GM18951 (cell line): ENCODE measurements around the gene SDF4.
"Not testable (repeated sequence)": the region's sequence is repeated elsewhere in the genome, so short reads cannot be mapped to it uniquely, and the experiment has no call there.

Source experiments
- POLR2A ChIP-seq: IDR thresholded peaks from 4 replicates; pipeline ENCODE4 v1.6.1; 2011; ENCODE audit warnings: mild to moderate bottlenecking; ENCODE audit not compliant: insufficient read length, insufficient read depth; ENCODE audit errors: extremely low read depth
- in situ Hi-C: fragments of 300-500 bp; cut with MboI; formaldehyde crosslinking; loops from one replicate; pipeline ENCODE4 v1.12.0; 2022; ENCODE audit warnings: low sequenced_read_pairs, mixed read lengths, inconsistent platforms; ENCODE audit not compliant: unreplicated experiment

SDF4 gene

DNA sequence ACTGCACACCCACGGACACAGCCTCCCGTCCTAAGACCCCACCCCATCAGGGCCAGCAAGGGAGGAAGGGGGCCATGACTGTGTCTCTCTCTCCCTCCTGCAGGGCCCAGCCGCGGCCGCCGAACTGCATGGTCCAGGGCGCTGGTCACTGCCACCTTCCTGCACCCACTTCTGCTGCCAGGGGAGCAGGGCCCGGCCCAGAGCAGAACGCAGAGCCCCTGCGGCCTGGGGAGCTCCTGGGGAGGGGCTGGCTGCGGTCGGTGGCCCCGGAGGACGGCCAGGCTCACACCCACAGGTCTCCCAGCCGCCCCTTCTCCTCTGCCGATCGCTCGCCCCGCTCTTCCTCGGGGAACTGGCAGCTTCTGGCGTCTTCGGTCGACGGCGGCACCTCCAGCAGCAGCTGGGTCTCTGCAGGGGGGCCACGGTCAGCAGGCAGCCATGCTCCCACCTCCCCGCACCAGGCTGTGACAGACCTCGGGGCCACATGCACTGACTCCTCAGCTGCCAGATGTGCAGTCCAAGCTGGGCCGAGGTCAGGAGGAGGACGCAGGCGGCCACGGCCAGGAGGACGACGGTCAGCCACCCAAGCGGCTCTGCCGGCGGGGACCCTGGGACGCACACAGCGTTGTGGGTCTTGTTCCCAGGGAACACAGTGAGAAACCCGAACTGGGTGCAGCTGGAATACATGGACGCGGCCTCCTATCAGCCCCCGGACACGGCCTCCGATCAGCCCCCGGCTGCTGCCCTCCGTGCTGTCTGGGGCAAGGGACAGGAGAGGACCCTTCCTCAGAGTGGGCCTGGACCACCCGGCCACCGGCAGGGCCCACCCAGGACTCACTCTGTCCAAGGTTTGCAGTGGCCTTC lies 28.0 kb downstream of the SDF4 start:
- in situ Hi-C loops, result no loop called here
- no peak for TF ChIP-seq POLR2A

DNA sequence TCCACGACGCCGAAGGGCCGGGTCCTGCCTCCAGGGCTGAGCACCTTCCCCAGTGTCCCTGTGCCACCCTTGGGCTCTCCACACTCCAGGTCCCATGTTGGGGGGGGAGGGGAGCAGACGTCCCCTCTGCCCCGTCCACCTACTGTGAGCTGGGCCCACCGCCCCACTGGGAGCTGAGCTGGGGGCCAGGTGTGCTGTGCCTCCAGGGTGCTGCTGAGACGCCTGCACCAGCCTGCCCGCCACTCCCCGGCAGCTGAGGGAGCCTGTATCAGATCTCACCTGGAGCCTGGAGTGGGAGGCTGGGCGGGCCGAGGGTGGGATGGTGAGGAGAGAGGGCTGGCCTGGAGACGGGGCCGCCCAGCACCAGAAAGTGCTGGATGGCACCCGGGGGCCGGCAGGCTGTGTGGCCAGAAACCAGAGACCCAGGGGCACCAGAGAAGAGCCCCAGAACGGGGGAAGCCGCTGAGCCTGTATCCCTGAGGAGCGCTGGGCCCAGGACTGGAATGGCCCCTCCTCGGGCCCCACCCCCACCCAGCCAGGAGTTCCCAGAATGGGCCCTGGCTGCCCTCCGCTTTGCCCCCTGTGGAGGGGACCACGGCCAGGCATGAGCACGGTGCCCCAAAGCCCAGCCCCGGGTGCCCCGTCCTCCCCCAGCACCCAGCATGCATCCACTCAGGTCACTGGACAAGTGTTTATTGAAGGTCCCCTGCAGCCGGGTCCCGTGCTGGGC lies 28.8 kb downstream of the SDF4 start:
- in situ Hi-C loops, result no loop called here
- TF ChIP-seq POLR2A, result no peak

DNA sequence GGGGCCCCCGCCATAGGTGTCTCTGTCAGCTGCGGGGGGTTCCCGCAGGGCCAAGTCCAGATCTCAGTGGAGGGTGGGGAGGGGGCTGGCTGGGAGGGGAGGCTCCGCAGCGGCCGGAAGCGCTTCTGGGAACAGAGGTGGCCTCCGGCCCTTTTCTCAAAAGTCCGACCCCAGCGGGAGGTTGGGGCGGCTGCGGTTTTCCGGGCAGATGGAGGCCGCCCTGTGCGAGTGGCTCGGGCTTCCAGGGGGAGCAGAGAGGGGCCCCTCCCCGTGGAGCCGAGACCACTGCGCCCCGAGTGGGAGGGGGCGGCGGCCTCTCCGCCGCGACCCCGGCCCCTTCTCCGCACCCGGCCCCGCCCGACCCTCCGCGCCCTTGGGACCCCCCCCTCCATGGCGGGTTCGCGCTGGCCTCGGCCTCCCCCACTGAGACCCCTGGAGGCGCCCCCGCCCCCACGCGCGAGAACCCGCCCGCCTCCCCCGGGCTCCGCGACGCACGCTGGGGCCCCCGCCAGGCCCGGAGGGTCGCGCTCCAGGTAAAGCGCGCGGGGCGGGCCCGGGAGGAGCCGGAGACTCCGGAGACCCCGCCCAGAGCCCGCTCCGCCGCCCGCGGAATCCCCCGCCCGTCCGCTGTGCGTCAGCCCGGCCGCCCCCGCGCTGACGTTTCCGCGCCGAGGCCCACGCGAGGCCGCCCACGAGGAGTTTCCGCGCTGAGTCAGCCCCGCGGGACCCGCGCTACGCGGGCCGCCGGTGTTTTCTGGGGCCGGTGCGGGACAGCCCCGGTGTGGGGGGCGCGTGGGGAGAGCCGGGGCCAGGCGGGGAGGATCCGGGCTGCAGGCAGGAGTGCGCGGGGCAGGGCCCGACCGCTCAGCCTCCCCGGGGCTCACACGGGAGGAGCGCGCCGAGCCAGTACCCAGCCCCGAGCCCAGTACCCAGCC lies 30.7 kb downstream of the SDF4 start:
- in situ Hi-C loops, result no loop called here
- no peak for TF ChIP-seq POLR2A

DNA sequence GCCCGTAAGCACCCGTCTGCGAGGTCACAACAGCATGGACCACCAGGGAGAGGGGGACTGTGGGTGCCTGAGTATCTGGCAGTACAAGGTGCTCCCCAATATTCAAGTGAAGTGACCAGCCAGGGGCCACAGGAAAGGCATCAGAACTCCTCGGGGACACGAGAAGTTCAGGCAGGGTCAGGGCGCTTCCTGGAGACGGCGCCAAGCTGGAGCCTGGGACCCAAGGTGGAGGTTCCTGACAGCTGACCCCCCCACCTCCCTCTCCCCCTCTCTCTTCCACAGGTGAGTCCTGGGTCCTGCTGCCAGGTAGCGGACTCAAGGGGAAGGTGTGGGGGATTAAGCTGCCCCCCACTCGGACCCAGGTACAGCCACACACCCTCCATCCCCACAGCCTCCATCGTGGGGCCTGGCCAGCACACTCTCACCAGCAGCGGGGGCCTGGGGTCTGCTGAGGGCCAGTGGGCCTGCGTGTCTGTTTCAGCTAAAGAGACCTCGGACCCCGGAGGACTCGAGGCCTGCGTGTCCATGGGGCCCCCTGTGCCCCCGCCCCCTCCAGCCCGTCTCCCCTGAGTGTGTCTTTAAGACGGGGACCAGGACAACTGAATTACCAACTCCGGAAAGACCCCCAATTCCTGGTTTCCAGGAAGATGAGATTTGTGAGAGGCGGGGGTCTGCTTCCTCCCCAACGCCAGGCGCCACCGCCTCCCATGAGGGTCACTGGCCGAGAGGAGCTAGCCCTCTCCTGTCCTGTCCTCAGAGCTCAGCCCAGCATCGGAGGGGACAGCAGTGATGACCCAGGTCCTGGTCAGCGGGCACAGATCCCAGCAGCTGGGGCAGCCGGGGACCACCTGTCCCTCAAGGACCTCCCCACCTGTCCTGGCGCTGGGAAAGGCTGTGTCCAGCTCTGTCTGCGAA lies 31.6 kb downstream of the SDF4 start:
- in situ Hi-C loops, result no loop called here
- no peak for TF ChIP-seq POLR2A

DNA sequence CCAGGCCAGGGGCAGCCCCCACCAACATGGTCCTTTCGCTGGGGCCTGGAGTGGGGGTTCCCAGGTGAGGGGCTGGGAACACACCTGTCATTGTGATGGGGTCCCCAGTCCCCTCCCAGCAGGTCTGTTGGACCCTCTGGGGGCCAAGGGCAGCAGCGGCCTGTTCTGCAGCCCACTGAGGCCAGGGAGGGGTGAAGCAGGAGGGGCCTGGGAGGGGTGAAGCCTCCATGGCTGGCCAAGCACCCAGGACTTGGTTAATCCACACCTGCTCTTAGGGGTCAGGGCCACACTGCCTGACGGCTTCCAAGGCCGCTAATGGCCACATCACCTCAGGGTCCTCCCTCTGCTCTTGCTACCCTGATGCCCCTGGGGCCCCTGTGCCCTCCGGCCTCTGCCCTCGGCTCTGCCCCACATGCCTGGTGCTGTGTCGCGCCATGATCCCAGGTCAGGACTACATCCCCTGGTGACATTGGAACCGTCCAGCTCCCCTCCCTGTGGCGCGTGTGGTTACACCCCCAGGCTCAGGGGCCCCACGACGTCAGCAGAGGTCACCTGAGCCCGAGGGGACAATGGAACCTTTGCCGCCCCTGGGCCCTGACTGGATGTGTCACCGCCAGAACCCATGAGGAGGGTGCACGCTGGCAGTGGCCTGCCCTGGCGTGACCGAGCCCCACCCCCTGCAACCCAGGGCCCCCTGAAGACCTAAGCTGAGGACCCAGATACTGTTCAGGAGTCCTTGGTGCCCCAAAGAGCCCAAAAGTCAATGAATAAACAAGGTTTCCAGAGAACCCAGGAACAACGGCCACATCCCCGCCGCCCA lies 32.5 kb downstream of the SDF4 start:
- in situ Hi-C loops, result no loop called here
- TF ChIP-seq POLR2A, result no peak

DNA sequence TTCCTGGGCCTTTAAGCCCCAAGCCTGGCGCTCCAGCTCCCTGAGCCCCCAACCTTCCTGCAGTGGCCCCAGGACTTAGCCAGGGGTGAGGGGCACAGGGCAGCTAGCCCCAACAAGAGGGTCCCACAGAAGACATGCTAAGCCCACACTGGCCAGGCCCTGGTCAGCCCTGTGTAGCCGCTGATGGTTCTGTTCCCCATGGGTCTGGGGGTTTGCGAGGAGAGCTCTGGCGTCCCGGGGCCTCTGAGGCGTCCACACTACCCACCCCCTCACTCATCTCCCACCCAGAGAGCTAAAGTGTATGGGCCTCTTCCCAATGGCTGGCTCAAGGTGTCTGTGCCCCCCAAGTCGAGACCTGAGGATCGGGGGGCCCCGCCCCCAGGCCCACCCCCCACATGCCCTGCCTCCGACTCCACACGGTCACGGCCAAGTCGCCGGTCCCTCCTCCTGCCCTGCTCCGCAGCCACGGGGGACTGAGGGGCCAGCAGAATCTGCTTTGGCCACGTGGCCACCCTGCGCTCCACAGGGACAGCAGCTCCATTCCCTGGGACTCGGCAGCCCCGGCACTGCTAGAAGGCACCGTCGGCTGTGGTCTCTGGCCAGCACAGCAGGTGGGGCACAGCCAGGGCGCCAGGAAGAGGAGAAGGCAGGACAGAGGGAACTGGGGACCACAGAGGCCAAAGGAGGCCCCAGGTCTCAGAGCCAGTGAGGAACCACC lies 33.2 kb downstream of the SDF4 start:
- in situ Hi-C loops, result no loop called here
- no peak for TF ChIP-seq POLR2A

DNA sequence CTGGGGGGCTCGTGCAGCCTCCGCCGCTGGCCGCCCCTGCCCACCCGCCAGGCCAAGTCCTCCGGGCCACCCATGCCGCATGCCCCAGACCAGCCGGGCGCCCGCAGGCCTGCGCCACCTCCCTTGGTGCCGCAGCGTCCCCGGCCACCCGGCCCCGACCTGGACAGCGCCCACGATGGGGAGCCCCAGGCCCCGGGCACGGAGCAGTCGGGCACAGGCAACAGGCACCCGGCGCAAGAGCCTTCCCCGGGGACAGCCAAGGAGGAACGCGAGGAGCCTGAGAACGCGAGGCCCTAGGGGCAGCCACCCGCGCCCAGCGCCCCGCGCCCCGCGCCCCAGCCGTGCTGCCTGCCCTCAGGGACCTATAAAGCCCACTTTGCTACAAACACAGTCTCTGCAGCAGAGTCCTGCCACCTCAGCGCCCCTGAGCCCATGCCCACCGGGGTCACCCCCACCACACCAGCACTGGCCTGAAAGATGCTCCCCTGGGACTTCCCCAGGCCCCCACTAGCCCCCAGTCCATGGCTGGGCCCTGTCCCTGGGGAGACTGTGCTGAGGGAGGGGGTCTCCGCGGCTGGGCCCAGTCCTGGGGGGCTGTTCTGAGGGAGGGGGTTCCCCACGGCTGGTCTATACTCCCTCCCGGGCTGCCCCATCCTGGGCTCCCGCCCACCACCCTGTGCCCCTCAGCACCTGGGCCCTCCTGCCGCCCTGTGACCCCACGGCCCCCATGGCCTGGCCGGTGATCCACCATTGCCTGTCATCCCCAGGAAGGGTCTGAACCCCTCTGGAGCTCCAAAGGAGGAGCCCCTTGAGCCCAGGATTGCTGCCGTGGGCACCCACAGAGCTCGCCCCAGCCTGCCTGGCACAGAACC lies 34.0 kb downstream of the SDF4 start:
- no peak for TF ChIP-seq POLR2A
- in situ Hi-C loops, result no loop called here

DNA sequence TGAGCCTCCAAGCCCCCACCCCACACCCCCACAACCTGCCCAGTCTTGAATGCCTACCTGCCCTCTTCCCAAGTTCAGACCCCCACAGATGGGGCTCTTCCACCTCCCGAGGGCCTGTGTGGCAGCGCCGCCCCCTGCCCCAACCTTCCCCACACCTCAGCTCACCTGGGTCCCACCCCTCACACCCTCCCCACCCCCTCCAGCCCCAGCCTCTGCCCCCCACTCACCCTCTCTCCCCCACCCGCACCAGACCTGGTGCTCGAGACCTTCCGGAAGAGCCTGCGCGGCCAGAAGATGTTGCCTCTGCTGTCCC lies 34.7 kb downstream of the SDF4 start:
- in situ Hi-C loops, result no loop called here
- TF ChIP-seq POLR2A, result no peak

DNA sequence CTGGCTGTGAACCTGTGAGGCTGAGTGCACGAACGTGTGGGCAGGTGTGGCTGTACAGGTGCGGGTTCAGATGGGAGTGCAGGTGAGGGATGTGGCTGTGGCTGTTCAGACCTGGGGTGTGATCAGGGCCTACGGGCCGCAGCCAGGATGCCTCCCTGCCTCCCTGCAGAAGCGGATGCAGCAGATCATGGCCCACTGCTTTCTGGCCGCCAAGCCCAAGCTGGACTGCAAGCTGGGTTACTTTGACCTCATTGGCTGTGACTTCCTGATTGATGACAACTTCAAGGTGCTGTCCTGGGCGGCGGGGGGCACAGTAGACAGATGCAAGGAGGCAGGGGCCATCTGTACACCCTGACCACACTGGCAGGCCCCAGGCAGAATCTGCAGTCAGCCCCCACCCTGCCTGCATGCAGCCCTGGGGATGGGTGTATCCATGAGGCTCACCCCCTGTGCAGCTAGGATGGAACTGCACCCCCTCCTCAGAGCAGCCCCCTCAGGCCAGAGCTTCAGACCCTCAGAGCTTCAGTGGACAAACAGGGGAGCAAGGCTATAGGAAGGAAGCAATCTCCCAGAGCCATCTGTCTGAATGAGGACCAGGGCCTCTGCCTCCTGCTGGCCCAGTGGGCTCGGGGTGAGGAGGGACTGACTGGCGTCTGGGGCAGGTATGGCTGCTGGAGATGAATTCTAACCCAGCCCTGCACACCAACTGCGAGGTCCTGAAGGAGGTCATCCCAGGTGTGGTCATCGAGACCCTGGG lies 35.2 kb downstream of the SDF4 start:
- in situ Hi-C loops, result no loop called here
- TF ChIP-seq POLR2A, result no peak

DNA sequence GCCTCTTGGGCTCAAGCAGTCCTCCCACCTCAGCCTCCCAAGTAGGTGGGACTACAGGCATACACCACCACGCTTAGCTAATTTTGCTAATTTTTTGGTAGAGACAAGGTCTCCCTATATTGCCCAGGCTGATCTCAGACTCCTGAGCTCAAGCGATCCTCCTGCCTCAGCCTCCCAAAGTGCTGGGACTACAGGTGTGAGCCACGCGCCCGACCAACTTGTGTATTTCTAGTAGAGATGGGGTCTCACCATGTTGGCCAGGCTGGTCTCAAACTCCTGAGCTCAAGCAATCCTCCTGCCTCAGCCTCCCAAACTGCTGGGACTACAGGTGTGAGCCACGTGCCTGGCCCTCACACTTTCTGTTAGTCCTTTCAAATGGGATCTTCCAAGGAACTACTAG lies 36.1 kb downstream of the SDF4 start:
- in situ Hi-C loops, result not testable (repeated sequence)
